GM12891 (cell line): ENCODE results near the gene BNIP3.

Experiments
- POLR2A ChIP-seq: IDR thresholded peaks from 2 replicates; pipeline ENCODE4 v1.6.1; 2011; ENCODE audit warnings: low read depth, low read length, control low read depth
- POLR2AphosphoS5 ChIP-seq: IDR thresholded peaks from 2 replicates; pipeline ENCODE4 v1.6.1; 2011; ENCODE audit warnings: low read depth, low read length, control low read depth
- TAF1 ChIP-seq: IDR thresholded peaks from 2 replicates; pipeline ENCODE4 v1.6.1; 2011; ENCODE audit warnings: low read depth, low read length, control low read depth

DNA sequence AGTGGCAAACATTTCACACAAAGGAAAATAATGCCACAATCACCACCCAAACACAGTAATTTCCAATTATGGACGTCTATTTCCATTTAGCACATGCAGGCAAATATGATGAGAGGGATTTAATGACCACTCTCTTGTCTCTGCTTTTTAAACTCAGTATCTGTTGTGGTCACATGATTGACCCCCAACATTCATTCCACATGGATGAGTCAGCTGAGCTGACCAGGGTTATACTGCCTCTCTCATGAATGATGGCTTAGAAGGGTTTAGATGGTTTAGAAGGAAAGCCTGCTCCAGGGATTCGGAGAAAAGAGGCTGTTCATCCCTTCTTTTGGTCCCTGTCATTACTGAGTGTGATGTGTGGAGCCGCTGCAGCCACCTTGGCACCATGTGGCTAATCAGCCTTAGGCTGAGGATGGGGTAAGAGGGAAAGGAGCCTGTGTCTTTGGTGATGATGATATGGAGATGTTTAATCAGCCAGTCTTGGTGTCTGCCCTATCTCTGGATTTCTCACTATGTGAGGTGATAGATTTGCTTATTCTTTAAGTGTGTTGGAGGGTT lies 45.8 kb upstream of the BNIP3 start:
- no peak for TF ChIP-seq TAF1
- no peak for TF ChIP-seq POLR2A
- no peak for TF ChIP-seq POLR2AphosphoS5
